ENCODE measurements around the gene MTM1.

MTM1 gene

DNA sequence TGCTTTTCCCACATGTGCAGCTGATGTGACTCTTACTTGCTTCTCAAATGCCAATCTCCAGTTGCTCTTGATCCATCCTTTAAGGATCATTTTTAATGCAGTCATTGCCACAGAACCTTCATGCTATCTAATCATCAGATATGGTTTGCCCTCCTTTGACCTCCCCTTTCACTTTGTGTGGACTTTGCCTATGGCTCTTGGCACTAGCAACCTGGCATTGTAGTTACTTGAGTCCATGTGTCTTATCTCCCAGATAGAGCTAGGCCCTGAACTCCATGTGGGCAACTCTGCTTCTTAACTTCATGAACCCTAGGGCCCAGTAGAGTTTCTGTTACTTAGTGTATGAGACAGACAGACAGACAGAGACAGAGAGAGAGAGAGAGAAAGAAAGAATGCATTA lies 41.6 kb downstream of the MTM1 start:
- no peak for DNase-seq

GRCh38 chrX:150610446-150610845 lies 42.0 kb downstream of the MTM1 start:
- no peak for DNase-seq

DNA sequence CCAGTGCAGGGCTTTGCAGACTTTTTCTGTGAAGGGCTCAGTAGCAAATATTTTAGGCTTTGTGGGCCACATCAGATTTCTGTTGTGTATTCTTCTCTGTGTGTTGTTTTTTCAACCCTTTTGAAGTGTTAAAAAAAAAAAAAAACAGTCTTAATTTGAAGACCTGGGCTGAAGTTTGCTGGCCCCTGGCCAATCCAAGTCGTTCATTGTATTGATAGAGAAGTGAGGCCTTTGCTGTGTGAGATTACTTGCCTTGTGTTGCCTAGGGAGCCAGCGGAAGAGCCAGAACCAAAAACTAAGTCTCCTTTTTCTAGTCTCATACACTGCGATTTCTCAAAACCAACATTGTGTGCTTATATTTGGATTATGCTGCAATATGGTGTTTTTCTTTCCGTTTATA lies 46.9 kb downstream of the MTM1 start:
- DNase-seq: no peak

GRCh38 chrX:150616179-150616862 lies 47.9 kb downstream of the MTM1 start:
- no peak for DNase-seq

DNA sequence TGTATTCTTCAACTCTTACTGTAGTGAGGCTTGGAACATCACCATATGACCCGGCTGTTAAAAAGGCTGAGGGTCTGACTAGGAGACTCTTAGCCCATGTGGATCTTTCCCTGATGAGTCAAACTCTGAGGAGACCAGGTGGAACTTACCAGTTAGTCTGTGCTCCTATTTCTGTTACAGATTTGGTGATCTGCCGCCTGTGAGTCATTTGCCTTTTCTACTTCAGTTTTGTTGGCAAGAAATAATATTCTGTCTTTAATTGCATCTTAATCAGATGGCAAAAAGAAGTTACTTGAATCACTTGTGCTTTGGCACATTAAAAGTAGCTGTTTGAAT lies 48.4 kb downstream of the MTM1 start:
- no peak for DNase-seq

DNA sequence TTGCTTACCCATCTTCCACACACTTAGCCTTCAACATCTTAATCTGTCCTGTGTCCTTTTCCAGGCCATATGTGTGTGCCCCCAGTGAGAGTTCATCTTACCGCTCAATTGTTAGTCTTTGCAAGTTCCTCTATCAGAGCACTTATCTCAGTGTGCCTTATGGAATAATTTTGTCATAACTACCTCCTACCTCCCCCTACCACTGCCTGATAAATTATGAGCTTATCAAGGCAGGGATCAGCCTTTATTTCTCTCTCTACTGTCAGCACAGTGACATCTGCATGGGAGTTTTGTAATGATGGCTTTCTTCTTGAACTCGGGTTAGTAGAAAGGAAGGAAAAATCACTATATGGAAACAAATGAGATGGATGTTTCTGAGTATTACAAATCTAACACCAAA lies 53.2 kb downstream of the MTM1 start:
- no peak for DNase-seq

DNA sequence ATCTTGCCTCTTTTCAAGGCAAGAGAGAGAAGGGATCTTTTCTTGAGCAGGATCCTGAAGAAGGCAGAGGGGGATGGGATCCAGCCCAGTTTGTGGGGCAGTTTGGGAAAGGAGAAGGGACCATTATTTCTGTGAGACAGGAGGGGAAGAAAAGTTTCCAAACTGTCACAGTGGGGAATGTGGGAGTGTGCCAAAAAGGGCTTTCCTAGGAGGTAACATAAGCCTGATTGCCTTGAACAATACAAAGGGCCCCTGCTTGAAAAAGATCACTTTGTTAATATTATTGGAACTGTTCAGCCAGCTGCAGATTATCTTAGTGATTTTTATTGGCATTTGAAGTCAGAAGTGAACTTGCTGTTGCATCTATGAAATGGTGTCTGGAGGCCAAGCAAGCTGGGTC lies 55.2 kb downstream of the MTM1 start:
- no peak for DNase-seq

- DNase-seq: no peak
These were observed 56.7 kb downstream of the MTM1 start for GRCh38 chrX:150625097-150625496.

DNA sequence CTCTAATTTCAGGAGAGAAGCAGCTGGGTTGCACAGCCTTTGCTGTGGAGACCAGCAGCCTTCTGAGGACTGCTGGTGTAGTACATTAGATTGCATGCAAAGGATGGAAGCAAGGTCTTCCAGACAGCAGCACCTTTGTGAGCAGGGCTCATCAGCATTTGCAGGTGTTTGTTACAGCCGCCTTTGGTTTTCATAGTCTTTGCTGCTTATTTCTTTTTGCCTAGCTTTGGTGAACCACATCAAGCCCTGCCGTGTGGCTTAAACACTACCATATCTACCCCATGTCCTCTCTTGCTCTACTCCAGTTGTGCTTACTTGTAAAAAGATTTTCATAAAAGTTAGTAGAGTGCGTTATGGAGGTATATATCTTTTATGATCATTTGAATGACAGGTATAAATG lies 57.5 kb downstream of the MTM1 start:
- peak; percentile 8 for DNase-seq

DNA sequence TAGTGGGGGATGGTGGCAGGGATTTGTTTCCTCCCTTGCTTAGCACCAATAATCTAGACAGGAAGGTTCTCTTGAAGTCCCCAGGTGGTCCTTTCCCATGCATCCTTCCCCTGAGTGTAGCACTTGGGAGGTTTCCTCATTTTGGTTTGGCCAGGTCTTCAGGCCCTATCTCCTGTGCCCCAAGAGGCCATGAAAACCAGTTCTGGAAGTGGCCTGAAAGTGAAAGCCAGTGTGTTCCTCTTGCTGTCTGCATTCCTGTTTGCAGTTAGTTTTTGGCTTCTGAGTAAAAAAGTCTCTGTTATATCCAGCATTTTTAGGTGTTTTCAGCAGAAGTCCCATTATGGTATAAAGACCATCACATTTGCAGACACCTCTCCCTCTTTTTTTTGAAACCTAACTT lies 59.5 kb downstream of the MTM1 start:
- no peak for DNase-seq

- no peak for DNase-seq
These were observed 67.5 kb downstream of the MTM1 start for GRCh38 chrX:150635952-150636351.

DNA sequence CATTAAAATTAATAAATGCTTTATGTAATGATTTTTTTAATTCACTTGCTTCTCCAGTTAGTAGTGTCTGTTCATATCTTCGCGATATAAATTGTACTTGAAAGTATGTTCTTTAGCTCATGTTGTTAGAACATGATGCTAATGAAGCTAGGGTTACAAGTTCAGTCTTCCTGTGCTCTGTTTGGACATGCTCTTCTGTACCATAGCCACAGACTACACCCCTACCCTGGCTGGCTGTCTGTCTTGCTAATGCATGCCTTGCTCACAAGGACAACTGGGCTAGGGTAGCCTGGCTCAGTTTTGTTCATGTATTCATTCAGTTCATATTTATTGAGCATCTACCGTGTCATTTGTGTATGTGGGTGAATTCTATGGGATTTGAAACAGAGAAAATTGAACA lies 74.0 kb downstream of the MTM1 start:
- DNase-seq: no peak

- DNase-seq: no peak
These were observed 74.8 kb downstream of the MTM1 start for GRCh38 chrX:150643271-150643670.

GRCh38 chrX:150643958-150644357 lies 75.5 kb downstream of the MTM1 start:
- DNase-seq: no peak

- no peak for DNase-seq
These were observed 76.0 kb downstream of the MTM1 start for GRCh38 chrX:150644422-150644821.

- DNase-seq: no peak
These were observed 78.9 kb downstream of the MTM1 start for GRCh38 chrX:150647331-150647730.

DNA sequence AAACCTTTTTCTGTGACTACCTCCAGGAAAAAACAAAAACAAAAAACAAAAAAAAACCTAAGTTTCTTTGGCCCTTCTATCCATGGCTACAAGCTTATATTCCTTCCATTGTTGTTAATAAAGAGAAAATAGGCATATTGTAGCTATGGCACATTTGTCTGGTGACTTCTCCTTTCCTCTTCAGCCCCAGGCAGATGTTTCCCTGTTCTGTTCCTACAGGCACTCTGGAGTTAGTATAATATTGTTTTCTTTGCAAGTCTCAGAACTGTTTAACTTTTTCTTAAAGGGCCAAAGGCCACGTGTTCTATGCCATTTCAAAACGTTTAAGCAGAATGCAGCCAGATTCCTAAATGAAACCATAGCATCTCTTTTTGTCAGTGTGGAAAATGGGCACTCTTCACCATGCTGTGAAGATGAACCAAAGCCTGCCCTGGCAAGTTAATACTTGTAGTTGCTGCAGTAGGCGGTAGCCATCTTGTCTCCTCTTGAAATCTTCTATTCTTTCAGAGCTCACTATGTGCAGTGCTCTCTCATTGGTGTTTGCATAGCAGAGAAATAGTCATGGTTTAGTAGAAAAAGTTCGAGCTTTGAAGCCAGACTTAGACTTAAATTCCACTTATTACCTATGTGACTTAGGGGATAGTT lies 80.0 kb downstream of the MTM1 start:
- DNase-seq: no peak

DNA sequence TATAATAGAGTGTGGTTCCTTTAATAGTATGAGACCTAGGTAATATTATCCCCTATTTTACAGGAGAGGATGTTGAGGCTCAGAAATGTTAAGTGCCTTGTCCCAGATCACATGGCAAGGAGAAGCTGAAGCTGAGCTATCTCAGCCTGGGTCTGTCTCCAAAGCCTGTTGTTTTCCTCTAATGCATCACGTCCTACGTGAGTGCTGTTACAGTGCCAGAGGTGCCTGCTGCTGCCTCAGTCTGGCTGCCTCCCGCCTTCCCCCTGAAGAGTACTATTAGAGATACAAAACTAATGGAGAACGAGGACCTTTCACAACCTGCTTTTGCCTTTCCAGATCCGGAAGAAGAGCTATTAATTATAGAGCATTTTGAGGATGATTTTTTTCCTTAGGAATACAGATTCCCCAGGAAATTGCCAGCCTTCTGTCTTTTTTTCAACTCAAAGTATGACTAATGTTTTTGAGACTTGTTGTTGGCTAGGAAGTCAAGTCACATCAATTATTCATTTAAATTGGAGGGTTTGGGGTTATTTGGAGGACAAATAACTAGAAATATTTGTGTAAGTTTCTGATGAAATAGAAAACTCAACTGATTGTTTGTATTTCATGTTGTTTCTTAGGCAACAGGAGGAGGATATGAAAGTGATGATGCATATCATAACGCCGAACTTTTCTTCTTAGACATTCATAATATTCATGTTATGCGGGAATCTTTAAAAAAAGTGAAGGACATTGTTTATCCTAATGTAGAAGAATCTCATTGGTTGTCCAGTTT lies 80.9 kb downstream of the MTM1 start:
- DNase-seq: no peak

DNA sequence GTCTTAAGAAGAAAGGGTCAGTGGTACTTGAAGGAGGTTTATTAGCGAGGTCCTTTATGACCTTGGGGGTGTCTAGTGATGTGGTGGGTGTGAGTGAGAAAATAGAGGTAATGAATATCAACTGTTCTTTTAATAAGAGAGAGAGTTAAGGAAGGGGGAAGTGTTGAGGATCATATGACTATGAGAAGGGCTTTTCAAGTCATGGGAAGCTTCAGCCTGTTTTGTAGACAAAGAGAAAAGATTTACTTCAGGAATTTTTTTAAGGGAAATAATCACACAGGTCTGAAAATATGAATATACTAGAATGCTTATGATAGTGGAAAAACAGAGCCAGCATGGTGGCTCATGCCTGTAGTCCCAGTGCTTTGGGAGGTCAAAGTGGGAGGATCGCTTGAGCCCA lies 83.5 kb downstream of the MTM1 start:
- no peak for DNase-seq

DNA sequence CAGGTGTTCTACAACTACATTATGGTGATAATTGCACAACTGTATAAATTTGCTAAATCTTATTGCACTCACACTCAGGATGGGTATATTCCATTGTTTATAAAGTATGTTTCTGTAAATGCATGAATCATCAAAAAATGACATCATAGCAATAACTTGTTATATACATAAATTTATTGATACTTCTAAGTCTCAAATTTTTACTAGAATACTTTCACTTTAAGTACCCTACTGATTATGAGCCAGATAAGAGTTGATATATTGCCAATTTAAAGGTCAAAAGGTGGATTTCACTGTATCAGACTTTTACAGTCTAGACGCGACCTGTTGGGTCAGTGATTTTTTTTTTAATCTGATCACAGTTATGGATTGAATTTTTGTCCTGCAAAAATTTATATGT lies 87.4 kb downstream of the MTM1 start:
- DNase-seq: no peak

DNA sequence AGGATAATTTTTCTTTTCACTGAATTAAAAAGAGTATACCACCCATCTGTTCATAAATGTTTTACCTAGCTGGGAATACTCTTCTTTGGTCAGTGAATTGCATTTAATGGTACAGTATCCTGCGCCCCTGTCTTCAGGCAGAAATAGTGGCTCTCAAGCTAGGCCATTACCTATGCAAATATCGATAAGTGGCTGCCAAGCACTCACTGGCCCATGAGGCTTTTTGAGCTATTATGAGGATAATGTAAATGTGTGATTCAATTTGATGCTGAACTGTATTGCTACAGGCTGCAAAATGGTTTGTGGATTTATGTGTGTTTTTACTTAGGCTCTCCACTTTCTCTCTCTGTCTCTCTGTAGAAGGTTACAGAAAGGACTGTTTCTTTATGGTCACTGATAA lies 94.7 kb downstream of the MTM1 start:
- DNase-seq: no peak

- no peak for DNase-seq
These were observed 95.9 kb downstream of the MTM1 start for GRCh38 chrX:150664290-150664689.

GRCh38 chrX:150676221-150676620 lies 107.8 kb downstream of the MTM1 start:
- DNase-seq: no peak

DNA sequence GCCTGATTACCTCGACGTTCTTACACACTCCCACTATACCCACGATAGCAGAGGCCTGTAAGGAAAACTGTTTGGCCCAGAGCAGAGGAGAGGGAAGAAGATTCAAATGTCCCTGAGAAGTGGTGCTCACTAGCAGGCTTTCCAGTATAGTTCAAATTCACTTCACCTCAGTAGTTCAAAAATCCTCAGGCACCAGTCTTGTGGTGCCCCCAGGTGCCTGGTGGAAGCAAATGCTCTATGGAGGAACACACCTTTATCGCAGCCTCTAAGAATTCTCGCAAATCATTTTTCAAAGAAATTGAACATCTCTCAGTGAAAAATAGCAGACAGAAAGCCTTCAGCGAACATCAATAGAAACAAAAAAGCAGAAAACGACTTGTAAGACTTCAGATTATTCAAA lies 112.6 kb downstream of the MTM1 start:
- DNase-seq: no peak
